GM21737 (cell line): ENCODE measurements around the gene SYT5.

ENCODE experiments used
- ATAC-seq: cut with Tn5 transposase; IDR thresholded peaks from one replicate; pipeline ENCODE4 v1.9.1; 2021; ENCODE audit warnings: mild to moderate bottlenecking, moderate library complexity; ENCODE audit not compliant: unreplicated experiment

SYT5 gene

DNA sequence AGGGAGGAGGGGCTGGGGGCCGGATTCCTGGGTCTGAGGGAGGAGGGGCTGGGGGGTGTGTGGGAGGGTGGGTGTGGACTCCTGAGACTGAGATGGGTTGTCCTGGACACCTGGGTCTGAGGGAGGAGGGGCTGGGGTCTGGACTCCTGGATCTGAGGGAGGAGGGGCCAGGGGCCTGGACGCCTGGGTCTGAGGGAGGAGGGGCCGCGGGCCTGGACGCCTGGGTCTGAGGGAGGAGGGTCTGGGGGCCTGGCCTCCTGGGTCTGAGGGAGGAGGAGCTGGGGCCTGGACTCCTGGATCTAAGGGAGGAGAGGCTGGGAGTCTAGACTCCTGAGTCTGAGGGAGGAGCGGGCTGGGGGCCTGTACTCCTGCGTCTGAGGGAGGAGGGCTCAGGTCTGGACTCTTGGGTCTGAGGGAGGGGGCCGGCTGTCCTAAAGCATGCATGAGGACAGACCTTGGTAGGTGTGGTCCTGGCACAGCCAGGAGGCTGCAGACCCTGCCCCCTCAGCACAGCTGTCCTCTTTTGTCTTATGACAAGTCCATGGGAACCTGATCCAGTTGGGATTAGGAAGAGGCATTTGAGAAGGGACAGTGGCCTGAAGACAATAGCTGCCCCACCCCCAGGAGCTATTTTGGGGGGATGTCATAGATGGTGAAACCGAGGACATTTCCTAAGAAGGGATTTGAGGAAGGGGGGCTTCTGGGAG is 32.4 kb downstream of the SYT5 start:
- no peak for ATAC-seq

DNA sequence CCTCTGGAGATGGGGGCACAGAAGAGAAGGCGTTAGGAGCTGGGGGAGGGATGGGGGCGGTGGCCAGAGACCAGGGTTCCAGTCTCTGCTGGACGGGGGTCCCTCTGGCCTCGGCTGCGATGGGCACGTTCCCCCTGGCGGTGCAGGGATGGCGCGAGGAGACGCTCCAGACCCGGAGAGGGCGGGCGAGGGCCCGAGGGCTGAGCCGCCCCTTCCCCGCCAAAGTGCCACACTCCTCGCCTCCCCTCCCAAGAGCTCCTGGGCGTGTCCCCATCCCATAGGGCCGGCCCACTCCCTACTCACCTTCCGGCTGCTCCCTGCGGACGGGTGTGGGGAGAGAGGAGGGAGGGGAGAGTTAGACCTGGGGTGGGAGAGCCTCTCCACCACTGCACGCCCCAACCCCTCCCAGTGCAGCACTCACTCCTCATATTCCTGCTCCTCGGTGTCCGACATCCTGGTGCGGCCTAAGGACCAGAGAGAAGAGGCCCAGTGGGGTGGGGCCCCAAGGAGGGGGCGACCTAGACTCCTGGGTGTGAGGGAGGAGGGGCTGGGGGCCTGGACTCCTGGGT is 33.3 kb downstream of the SYT5 start:
- ATAC-seq = no peak

DNA sequence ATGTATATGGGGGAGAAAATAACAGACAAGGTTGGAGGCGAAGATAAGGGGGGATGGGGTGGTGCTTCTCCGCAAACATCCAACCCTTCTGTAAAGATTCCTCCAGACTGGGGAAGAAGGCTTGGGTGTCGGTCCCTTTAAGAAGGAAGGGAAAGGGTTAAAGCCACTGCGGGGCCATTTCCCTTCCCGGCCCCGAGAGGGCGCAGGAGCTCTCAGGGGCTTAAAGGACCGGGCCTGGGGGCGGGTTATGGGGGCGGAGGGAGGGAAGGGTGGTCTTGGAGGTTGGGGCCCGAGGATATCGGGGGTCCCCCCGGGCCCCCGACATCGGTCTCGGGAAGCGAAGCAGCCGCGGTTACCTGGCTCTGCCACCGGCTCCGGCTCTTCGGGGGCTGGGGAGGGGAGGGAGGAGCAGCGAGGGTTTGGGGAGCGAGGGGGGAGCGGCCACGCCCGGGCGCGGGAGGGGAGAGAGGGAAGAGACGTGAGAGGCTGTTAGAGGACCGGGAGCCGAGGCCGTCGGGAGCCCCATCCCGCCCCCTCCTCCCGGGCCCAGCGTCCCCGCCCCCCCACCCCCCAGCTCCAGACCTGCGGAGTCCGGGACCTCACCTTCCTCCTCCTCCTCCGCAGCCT is 33.9 kb downstream of the SYT5 start:
- ATAC-seq = no peak

DNA sequence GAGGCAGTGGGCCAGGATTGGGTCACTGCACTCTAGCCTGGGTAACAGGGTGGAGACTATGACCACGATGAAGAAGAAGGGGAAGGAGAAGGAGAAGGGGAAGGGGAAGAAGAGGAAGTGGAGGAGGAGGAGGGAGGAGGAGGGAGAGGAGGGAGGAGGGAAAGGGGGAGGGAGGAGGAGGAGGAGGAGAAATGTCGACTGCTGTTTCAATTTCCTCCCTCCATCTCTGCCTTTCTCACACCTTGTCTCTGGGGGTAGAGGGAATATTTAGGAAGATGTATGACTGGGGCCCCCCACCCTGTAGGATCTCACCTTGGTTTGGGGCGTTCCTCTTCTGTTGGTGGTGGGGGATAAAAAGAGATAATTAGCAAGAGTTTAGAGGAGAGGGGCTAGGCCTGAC is 34.9 kb downstream of the SYT5 start:
- no peak for ATAC-seq

DNA sequence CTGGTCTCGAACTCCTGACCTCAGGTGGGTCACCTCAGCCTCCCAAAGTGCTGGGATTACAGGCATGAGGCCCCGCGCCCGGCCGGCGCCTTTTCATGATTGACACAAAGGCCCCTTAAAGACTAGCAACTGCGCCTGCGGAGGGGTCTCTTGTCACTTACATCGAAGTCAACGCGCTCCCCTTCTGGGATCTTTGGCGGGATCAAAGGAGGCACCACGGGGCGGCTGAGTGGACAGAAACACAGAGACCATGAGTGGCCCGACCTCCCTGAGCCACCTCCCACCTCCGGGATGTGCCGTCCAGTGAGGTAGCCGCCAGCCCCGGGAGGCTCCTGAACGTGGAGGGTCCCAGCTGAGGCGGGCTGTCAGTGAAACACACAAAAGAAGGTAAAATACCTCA is 38.4 kb downstream of the SYT5 start:
- no peak for ATAC-seq

DNA sequence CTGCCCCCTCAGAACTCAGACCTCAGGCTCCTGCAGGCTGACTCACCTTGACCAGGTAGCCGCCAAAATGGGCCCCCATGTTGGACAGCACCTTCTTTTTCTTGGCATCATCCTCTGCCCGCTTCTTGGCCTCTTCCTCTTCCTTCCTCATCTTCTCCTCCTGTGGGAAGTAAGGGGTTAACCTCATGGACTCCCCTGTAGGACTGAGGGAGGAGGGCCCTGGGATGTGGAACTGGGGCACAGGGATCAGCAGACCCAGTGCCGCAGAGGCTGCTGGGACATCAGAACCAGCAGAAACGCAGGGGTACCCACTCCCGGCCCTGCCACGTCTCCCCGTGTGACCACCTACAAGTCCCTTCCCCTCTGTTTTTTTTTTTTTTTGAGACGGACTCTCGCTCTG is 42.2 kb downstream of the SYT5 start:
- no peak for ATAC-seq

DNA sequence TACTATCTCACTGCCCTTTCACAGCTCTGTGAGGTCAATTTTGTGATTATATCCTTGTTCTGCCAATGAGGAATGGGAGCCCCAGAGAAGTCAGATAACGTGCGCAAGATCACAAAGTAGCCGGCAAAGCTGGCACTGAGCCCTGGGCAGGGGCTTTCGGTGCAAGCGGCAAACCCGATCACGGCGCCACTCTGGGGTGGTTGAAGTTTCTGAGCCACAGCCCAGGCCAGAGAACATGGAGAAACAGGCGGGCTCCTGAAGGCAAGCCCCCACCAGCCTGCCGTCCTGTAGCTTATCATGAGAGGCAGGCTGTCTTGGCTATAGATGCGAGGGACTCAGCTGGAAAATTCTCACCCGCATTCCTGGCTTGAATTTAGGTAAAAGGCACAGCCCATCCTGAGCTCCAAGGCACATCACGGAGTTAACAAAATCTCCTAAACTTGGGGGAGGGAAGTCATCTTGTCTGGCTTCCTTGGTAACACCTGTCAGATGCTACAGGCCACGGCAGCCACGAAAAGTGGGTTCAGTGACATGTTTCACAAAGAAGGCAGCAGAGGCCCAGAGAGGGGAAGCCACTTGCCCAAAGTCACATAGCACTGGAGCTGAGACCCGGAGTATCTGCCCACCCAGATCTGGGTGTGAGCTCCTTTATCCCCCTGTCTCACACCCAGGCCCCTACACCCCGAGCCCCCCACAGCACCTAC is 43.5 kb downstream of the SYT5 start:
- ATAC-seq = no peak

DNA sequence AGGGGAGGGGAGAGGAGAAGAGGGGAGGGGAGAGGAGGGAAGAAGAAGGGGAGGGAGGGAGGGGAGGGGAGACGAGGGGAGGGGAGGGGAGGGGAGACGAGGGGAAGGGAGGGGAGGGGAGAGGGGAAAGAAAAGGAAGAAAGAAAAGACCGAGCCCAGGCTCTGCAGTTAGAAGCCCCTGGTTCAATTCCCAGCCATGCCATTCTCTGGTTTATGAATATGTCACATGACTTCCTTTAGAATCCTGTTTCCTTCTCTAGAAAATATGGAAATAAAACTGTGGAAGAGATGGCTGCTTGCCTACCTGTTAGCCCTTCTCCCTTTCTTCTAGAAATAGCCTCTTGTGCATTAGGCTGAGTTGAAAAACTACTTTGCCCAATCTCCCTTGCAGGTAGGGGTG is 45.4 kb downstream of the SYT5 start:
- ATAC-seq = no peak

DNA sequence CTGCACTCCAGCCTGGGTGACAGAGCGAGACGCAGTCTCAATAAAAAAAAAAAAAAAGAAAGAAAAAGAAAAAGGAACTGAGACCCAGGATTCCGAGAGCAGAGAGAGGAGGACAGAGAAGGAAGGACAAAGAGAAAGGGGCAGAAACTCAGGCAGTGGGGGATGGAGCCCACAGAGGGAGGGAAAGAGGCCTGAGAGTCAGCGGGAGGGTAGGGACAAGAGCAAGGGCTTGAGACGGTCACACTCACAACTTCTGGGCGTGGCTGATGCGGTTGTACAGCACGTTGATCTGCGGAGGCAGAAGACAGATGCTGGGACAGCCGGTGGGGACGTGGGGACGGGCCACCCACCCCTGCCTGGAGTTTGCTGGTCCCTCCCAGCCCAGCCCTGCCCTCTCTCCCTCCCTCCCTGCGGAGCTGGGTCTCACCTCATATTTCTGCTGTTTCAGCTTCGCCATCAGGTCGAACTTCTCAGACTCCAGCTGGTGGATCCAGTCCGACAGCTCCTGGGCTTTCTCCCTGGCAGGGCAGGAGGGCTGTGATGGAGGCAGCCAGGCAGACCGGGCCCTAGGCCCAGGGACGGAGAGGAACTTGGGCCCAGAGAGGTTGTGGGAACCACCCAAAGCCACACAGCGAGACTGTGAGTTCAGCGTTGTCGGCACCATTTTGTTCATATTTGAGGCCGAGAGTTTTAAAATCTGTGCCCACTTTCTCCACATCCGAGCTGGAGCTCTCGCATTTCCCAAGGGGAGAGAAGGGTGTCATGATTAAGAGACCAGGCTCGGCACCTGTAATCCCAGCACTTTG is 46.2 kb downstream of the SYT5 start:
- no peak for ATAC-seq

DNA sequence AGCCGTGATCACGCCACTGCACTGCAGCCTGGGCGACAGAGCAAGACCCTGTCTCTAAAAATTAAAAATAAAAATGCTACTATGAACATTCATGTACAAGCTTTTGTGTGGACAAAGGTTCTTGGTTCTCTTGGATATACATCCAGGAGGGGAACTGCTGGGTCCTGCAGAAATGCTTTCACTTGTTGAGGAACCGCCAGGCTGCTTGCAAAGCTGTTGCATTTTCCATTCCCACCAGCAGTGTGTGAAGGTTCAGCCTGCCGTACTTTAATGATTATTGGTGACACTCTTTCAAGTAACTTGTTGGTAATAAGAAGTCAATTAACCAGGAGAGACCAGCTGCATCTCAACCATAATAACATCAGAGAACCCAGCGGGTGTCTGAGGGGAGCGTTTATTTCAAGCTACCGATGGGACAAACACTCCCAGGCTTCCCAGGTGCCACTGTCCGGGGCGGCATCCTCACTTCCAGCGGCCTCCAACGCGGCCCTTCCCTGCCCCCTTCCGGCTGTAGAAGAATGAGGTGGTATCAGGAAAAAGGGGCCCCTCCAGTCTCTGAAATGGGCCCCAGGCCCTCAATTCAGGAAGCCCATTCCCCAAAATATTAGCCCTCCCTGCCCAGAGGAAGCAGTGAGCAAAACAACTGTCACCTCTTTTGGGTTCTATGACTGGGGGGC is 47.5 kb downstream of the SYT5 start:
- ATAC-seq = no peak

DNA sequence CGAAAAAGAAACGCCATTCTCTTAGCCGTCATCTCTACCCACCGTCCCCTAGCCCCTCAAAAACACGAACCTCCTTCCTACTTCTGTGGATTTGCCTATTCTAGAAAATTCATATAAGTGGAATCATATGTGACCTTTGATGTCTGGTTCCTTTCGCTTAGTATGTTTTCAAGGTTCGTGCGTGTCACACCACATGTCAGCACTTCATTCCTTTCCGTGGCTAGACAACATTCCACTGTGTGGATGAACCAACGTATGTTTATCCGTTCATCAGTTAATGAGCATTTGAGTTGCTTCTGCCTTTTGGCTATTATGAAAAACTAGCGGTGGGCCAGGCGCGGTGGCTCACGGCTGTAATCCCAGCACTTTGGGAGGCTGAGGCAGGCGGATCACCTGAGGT is 48.7 kb downstream of the SYT5 start:
- ATAC-seq = no peak
